Neural cell (in vitro differentiated cells): ENCODE measurements around the gene TRIM2.

Experiments used
- CTCF ChIP-seq: fragments of 450-650 bp; IDR thresholded peaks from 2 replicates; pipeline ENCODE4 v1.5.1; 2014; ENCODE audit warnings: antibody characterized with exemption, mild to moderate bottlenecking, moderate library complexity; ENCODE audit not compliant: poor library complexity, severe bottlenecking
- EZH2 ChIP-seq: fragments of 200-600, 300-800 bp; shearing (Covaris generic), sonication (generic); IDR thresholded peaks from 2 replicates; pipeline ENCODE4 v1.6.1; 2014; ENCODE audit warnings: antibody characterized with exemption, low read length, borderline replicate concordance, mild to moderate bottlenecking; ENCODE audit not compliant: insufficient read depth, poor library complexity, severe bottlenecking
- POLR2AphosphoS5 ChIP-seq: IDR thresholded peaks from 2 replicates; pipeline ENCODE4 v1.6.1; 2012

DNA sequence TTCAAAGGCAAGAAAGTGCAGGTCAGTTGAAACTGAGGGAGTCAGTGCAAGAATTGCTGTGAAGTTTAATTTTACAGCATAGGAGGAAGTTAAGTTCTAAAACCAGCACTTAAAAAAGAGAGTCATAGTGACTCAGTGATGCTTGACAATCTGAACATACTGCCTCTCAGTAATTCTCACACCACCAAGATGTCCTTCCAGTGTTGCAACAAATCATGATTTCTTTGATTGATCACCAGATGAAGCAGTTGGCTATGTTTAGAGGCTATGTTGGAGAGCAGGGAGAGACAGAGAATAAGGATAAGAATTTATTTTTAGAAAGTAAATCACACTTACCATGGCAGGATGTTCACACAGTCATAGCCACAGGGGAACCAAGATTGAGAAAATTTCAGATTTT lies 13.2 kb downstream of the TRIM2 start:
- no peak for TF ChIP-seq CTCF
- TF ChIP-seq POLR2AphosphoS5, result no peak
- no peak for TF ChIP-seq EZH2
